Transverse colon (tissue), 4 donors: ENCODE results near the gene GCN1. TPM values are rescaled to one million over a fixed set of nuclear protein-coding genes. Genes with fewer than 3 reads are reported as not detected.
"Not testable (repeated sequence)": the region's sequence is repeated elsewhere in the genome, so short reads cannot be mapped to it uniquely, and the experiment has no call there.

Experiments used
- DNase-seq: peaks from one replicate; pipeline ENCODE4 v3.0.0-alpha.2; 2019
- H3K27ac ChIP-seq, 4 donors: fragments of 200-600 bp; sonication (generic); 2 replicates each; pipeline ENCODE4 v1.5.1; 2016 to 2018; ENCODE audit warnings: inconsistent platforms in 4 of 4
- H3K27me3 ChIP-seq: fragments of 200-600 bp; sonication (generic); 2 replicates; pipeline ENCODE4 v1.5.1; 2017; ENCODE audit warnings: inconsistent platforms
- H3K36me3 ChIP-seq, 4 donors: fragments of 200-600 bp; sonication (generic); 2 replicates each; pipeline ENCODE4 v1.5.1; 2017 to 2019; ENCODE audit warnings: inconsistent platforms in 4 of 4
- H3K4me1 ChIP-seq, 4 donors: fragments of 200-600 bp; sonication (generic); 2 replicates each; pipeline ENCODE4 v1.5.1; 2017 to 2020; ENCODE audit warnings: inconsistent platforms in 4 of 4
- H3K4me3 ChIP-seq, 4 donors: fragments of 200-600 bp; sonication (generic); 1 replicate in 1 of 4; 2 replicates in 3 of 4; pipeline versions ENCODE4 v1.5.1 to v1.6.1; 2017 to 2019; ENCODE audit warnings: inconsistent platforms in 4 of 4
- H3K9me3 ChIP-seq, 2 donors: fragments of 200-600 bp; sonication (generic); 2 replicates each; pipeline ENCODE4 v1.5.1; 2017 to 2019; ENCODE audit warnings: inconsistent platforms in 2 of 2
- CTCF ChIP-seq, 5 experiments: fragments of 200-600 bp in 3 of 5; fragments of 450-650 bp in 2 of 5; sonication (generic) in 3 of 5; IDR thresholded peaks; 1 replicate in 2 of 5; 2 replicates in 3 of 5; pipeline ENCODE4 v1.5.1; 2016 to 2017; ENCODE audit warnings: antibody characterized with exemption in 5 of 5, inconsistent platforms in 3 of 5, mild to moderate bottlenecking in 2 of 5, moderate library complexity in 1 of 5
- EP300 ChIP-seq: sonication (generic); formaldehyde crosslinking; IDR thresholded peaks from one replicate; pipeline ENCODE4 v1.6.1; 2017; ENCODE audit warnings: antibody characterized with exemption, low read depth
- POLR2A ChIP-seq: fragments of 450-650 bp; IDR thresholded peaks from one replicate; pipeline ENCODE4 v1.6.1; 2016; ENCODE audit warnings: antibody characterized with exemption, mild to moderate bottlenecking, moderate library complexity
- POLR2AphosphoS5 ChIP-seq, 3 donors: sonication (generic); formaldehyde crosslinking; IDR thresholded peaks; one replicate each; pipeline ENCODE4 v1.6.1; 2016; ENCODE audit warnings: antibody characterized with exemption in 3 of 3
- WGBS, 2 donors: methylation state at CpG; one replicate each; pipeline ENCODE4 v1.1.5; 2018; ENCODE audit warnings: low coverage in 1 of 2; 5-methylcytosine and 5-hydroxymethylcytosine counted together
- in situ Hi-C, 4 donors: fragments of 200-750 bp; cut with MboI; loops; one replicate each; pipeline versions ENCODE4 v1.15.0 to v1.15.1; 2017; ENCODE audit warnings: low sequenced_read_pairs in 3 of 4, low pct_ligation_motif_present in 1 of 4, low pct_unique_long_range_greater_than_20kb in 1 of 4
- intact Hi-C: fragments of 100-400 bp; cut with DNase I; formaldehyde crosslinking; loops from one replicate; pipeline ENCODE4 v1.15.1; 2023; ENCODE audit warnings: low total_unique reads
- total RNA-seq, 4 donors: library from RNA; depleted of rRNA; stranded (reverse); fragments of >200 nt; gene quantifications; one replicate each; pipeline ENCODE4 v1.1.0, GENCODE V29; 2016

The GCN1 gene
- total RNA-seq, 4 donors from 2014 or later = 70.0 to 141 (median 107) TPM

GRCh38 chr12:120237360-120238171, 43.1 kb upstream of the GCN1 start:
- Histone ChIP-seq H3K4me1 (peaks cover 42 to 100% (median 89%) of the 10 kb centered on the region in 4 donors), H3K4me3 (no peak overlapping the region), H3K27me3 (no peaks in the 10 kb centered on the region), H3K9me3 (no peaks in the 10 kb centered on the region), H3K36me3 (no peaks in the 10 kb centered on the region), H3K27ac (peak overlapping the region; percentile 88 to 92 (median 90))
- TF ChIP-seq POLR2AphosphoS5 (IDR thresholded peaks at IDR 0.05) (no peak), CTCF (IDR thresholded peaks at IDR 0.05) (no peak), EP300 (no peak), POLR2A (no peak)
- WGBS, 2 donors = 70 to 100% methylated on average over 1 to 13 of the region's 13 CpGs
- in situ Hi-C loops (no loop called here), intact Hi-C loops (no loop called here)
- DNase-seq = no peak

- in situ Hi-C loops, H3K9me3 ChIP-seq, H3K36me3 ChIP-seq, H3K4me3 ChIP-seq, intact Hi-C loops, H3K27me3 ChIP-seq, DNase-seq: not testable (repeated sequence)
- 89% methylated on average over 3 of the region's 3 CpGs; no CpG with 5 or more reads in 1 of the 2 donors for WGBS, 2 donors
- Histone ChIP-seq H3K4me1 (peaks cover 43 to 100% (median 92%) of the 10 kb centered on the region in 4 donors), H3K27ac (peak overlapping the region; percentile 88 to 92 (median 90))
Measured at GRCh38 chr12:120236809-120237208, 42.3 kb upstream of the GCN1 start.

GRCh38 chr12:120235369-120236323, 41.1 kb upstream of the GCN1 start:
- Histone ChIP-seq H3K4me3 (no peak overlapping the region), H3K27ac (peak overlapping the region; percentile 88 to 92 (median 90)), H3K9me3 (no peaks in the 10 kb centered on the region), H3K27me3 (no peaks in the 10 kb centered on the region), H3K36me3 (no peaks in the 10 kb centered on the region), H3K4me1 (peaks cover 48 to 100% (median 92%) of the 10 kb centered on the region in 4 donors)
- WGBS, 2 donors = 74 to 91% methylated on average over 4 to 18 of the region's 18 CpGs
- TF ChIP-seq POLR2AphosphoS5 (IDR thresholded peaks at IDR 0.05) = no peak
- TF ChIP-seq POLR2A = no peak
- TF ChIP-seq EP300 = no peak
- no peak for TF ChIP-seq CTCF (IDR thresholded peaks at IDR 0.05)
- intact Hi-C loops = no loop called here
- no peak for DNase-seq
- in situ Hi-C loops = no loop called here

- Histone ChIP-seq H3K36me3 (no peaks in the 10 kb centered on the region), H3K4me1 (peaks cover 57 to 100% (median 93%) of the 10 kb centered on the region in 4 donors), H3K9me3 (no peaks in the 10 kb centered on the region), H3K27me3 (no peaks in the 10 kb centered on the region), H3K4me3 (no peak overlapping the region), H3K27ac (peak overlapping the region; percentile 88 to 92 (median 90))
- 34% methylated on average over 13 of the region's 13 CpGs; no CpG with 5 or more reads in 1 of the 2 donors for WGBS, 2 donors
- in situ Hi-C loops = loop anchor here in 1 of 4 donors (5.0 kb wide), 1 partner anchor 32 kb away; the partner anchor contains the start of gene PXN
- no peak for TF ChIP-seq EP300
- TF ChIP-seq CTCF (IDR thresholded peaks at IDR 0.05) = peak; percentile 29 to 61 (median 43)
- TF ChIP-seq POLR2A = no peak
- peak; percentile 60 to 67 (median 61) for TF ChIP-seq POLR2AphosphoS5 (IDR thresholded peaks at IDR 0.05)
- DNase-seq = peak; percentile 77
- intact Hi-C loops = no loop called here
Measured at GRCh38 chr12:120234643-120235368, 40.3 kb upstream of the GCN1 start.
